Adrenal gland (tissue), 19 donors: ENCODE measurements around the gene PIK3C2G. TPM values are rescaled to one million over a fixed set of nuclear protein-coding genes. Genes with fewer than 3 reads are reported as not detected.

ENCODE experiments used
- DNase-seq, 7 donors: peaks; one replicate each; pipeline ENCODE4 v3.0.0-alpha.2; 2019 to 2020
- H3K27ac ChIP-seq, 5 donors: fragments of 200-600 bp; sonication (generic) in 4 of 5; 1 replicate in 3 of 5; 2 replicates in 2 of 5; pipeline versions ENCODE4 v1.5.1 to v1.8.0; 2016 to 2020; ENCODE audit warnings: mild to moderate bottlenecking in 1 of 5
- H3K27me3 ChIP-seq: fragments of 200-600 bp; 2 replicates; pipeline ENCODE4 v1.8.0; 2021
- H3K36me3 ChIP-seq, 2 donors: fragments of 200-600 bp; replicated peaks in 1 of 2; 1 replicate in 1 of 2; 2 replicates in 1 of 2; pipeline versions ENCODE4 v1.5.1 to v1.8.0; 2018 to 2022
- H3K4me1 ChIP-seq, 2 donors: fragments of 200-600 bp; replicated peaks in 1 of 2; 1 replicate in 1 of 2; 2 replicates in 1 of 2; pipeline versions ENCODE4 v1.5.1 to v1.8.0; 2018 to 2021
- H3K4me3 ChIP-seq, 4 donors: fragments of 200-600 bp; sonication (generic) in 3 of 4; one replicate each; pipeline ENCODE4 v1.5.1; 2016 to 2018
- H3K9me3 ChIP-seq, 3 donors: fragments of 200-600 bp; sonication (generic) in 1 of 3; replicated peaks in 1 of 3; 1 replicate in 2 of 3; 2 replicates in 1 of 3; pipeline versions ENCODE4 v1.5.1 to v1.8.0; 2016 to 2021
- POLR2A ChIP-seq, 2 donors: fragments of 450-650 bp; IDR thresholded peaks; one replicate each; pipeline ENCODE4 v1.6.1; 2017; ENCODE audit warnings: antibody characterized with exemption in 2 of 2, mild to moderate bottlenecking in 2 of 2, moderate library complexity in 1 of 2
- WGBS, 4 donors: extraction: QIAGEN DNeasy Blood & Tissue Kit in 2 of 4; methylation state at CpG; one replicate each; pipeline versions ENCODE4 v1.1.5 to v1.1.7; 2013 to 2017; 5-methylcytosine and 5-hydroxymethylcytosine counted together
- intact Hi-C, 2 donors: fragments of 100-400 bp; cut with DNase I; formaldehyde crosslinking; loops; one replicate each; pipeline versions ENCODE4 v1.14.1 to v1.15.0; 2022 to 2023
- long read RNA-seq, 10 donors: library from polyadenylated mRNA in 3 of 10; unstranded in 2 of 10; stranded (forward) in 1 of 10; transcript quantifications; one replicate each; pipeline ENCODE4 v2.0.0 and lab custom pipeline, GENCODE V29; 2021 to 2026
- polyA plus RNA-seq, 3 donors: library from polyadenylated mRNA; stranded (reverse); fragments of 200-250 nt in 2 of 3; fragments of 350-450 nt in 1 of 3; fragmentation: Illumina TruSeq in 1 of 3; extraction: RNeasy Lipid Tissue Mini Kit (QIAGEN cat#74804) in 1 of 3; gene quantifications; one replicate each; pipeline ENCODE4 v1.2.3, GENCODE V29; 2013 to 2014
- total RNA-seq, 9 donors: library from RNA; depleted of rRNA in 4 of 9; stranded (reverse); fragments of >200 nt in 4 of 9; fragments of 120-200 nt in 1 of 9; fragmentation: NEBNext Ultra II Directional in 1 of 9; extraction: Animal tissue kit (Norgen Biotek cat#: 25700) in 1 of 9; gene quantifications; one replicate each; pipeline versions ENCODE4 v1.1.0 to v1.2.4, GENCODE V29; 2013 to 2023
- TF ChIP-seq, protein P1 (sequence below), 6 experiments: fragments of 450-650 bp in 4 of 6; fragments of 200-600 bp in 2 of 6; sonication (generic) in 1 of 6; IDR thresholded peaks; 1 replicate in 5 of 6; 2 replicates in 1 of 6; pipeline versions ENCODE4 v1.5.1 to v1.8.0; 2016 to 2021; ENCODE audit warnings: antibody characterized with exemption in 6 of 6, mild to moderate bottlenecking in 2 of 6, moderate library complexity in 1 of 6
- donor health status: healthy with polysubstance abuse.
- donor health status: Bipolar disorder and iron deficiency.
- donor health status: DM: yes; HTN: yes; CAD: no.
- donor health status: DM: no; HTN: no; CAD: no.
- donor health status: DM: no; HTN: no; CAD: no.
- donor health status: DM: yes; HTN: yes; CAD: no.

PIK3C2G gene, protein sequence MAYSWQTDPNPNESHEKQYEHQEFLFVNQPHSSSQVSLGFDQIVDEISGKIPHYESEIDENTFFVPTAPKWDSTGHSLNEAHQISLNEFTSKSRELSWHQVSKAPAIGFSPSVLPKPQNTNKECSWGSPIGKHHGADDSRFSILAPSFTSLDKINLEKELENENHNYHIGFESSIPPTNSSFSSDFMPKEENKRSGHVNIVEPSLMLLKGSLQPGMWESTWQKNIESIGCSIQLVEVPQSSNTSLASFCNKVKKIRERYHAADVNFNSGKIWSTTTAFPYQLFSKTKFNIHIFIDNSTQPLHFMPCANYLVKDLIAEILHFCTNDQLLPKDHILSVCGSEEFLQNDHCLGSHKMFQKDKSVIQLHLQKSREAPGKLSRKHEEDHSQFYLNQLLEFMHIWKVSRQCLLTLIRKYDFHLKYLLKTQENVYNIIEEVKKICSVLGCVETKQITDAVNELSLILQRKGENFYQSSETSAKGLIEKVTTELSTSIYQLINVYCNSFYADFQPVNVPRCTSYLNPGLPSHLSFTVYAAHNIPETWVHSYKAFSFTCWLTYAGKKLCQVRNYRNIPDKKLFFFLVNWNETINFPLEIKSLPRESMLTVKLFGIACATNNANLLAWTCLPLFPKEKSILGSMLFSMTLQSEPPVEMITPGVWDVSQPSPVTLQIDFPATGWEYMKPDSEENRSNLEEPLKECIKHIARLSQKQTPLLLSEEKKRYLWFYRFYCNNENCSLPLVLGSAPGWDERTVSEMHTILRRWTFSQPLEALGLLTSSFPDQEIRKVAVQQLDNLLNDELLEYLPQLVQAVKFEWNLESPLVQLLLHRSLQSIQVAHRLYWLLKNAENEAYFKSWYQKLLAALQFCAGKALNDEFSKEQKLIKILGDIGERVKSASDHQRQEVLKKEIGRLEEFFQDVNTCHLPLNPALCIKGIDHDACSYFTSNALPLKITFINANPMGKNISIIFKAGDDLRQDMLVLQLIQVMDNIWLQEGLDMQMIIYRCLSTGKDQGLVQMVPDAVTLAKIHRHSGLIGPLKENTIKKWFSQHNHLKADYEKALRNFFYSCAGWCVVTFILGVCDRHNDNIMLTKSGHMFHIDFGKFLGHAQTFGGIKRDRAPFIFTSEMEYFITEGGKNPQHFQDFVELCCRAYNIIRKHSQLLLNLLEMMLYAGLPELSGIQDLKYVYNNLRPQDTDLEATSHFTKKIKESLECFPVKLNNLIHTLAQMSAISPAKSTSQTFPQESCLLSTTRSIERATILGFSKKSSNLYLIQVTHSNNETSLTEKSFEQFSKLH (N-terminal part only)
- 1 to 10 TPM in 1 of 9 donors, under 1 TPM in 8; 0.14 to 1.3 (median 0.54) TPM for total RNA-seq
- polyA plus RNA-seq, result under 1 TPM; 0.11 to 0.57 (median 0.40) TPM
- long read RNA-seq, donor 1, result 0 reads
- long read RNA-seq, donor 2, result 0 reads
- long read RNA-seq, donor 3, result 0 reads
- long read RNA-seq, donor 4, result 0 reads
- long read RNA-seq, donor 5, result 0 reads
- long read RNA-seq, donor 6, partial matches to known transcripts, result 0 of 1 reads
- long read RNA-seq, donor 6, other reads (novel, unspliced or antisense), result 1 of 1 reads
- long read RNA-seq, donor 7, result 0 reads
- long read RNA-seq, donor 8, result 0 reads
- long read RNA-seq, donor 9, result 0 reads
- long read RNA-seq, donor 10, result 0 reads

GRCh38 chr12:18261273-18261672 is at the start of gene PIK3C2G:
Gene PIK3C2G, plus strand, starts transcription at chr12:18261518. Its CDS starts 20,564 bp downstream, at chr12:18282082.
- DNase-seq, result no peak
- Histone ChIP-seq H3K36me3 (no peaks in the 10 kb centered on the region), H3K4me3 (no peak within 1 kb of the TSS), H3K27me3 (no peaks in the 10 kb centered on the region), H3K9me3 (no peaks in the 10 kb centered on the region), H3K27ac (no peak within 1 kb of the TSS), H3K4me1 (no peaks in the 10 kb centered on the region)
- intact Hi-C loops, result no loop called here
- WGBS, 4 donors, result 91 to 95% (median 93%) methylated on average over 7 of the region's 7 CpGs
- TF ChIP-seq POLR2A (IDR thresholded peaks at IDR 0.05), result no peak
- TF ChIP-seq, protein P1, sequence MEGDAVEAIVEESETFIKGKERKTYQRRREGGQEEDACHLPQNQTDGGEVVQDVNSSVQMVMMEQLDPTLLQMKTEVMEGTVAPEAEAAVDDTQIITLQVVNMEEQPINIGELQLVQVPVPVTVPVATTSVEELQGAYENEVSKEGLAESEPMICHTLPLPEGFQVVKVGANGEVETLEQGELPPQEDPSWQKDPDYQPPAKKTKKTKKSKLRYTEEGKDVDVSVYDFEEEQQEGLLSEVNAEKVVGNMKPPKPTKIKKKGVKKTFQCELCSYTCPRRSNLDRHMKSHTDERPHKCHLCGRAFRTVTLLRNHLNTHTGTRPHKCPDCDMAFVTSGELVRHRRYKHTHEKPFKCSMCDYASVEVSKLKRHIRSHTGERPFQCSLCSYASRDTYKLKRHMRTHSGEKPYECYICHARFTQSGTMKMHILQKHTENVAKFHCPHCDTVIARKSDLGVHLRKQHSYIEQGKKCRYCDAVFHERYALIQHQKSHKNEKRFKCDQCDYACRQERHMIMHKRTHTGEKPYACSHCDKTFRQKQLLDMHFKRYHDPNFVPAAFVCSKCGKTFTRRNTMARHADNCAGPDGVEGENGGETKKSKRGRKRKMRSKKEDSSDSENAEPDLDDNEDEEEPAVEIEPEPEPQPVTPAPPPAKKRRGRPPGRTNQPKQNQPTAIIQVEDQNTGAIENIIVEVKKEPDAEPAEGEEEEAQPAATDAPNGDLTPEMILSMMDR (IDR thresholded peaks at IDR 0.05), result no peak

DNA sequence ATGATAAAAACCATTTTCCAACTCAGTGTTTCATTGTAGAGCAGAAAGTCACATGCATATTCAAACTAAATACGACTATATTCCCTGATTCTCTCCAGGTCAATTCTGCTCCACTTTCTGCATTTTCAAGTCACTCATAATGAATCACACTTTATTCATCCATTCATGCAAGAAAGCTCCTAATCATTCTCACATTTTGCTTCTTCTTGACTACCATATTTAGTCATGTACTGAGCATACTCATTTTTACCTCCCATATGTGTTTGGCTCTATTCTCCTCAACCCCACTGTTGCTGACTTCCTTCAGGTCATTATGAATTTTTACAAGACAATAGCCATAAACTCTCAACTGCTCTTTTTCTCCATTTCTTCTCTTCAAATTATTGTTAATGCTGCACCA is 43.4 kb upstream of the PIK3C2G start:
- no peak overlapping the region for H3K27ac ChIP-seq
- H3K4me3 ChIP-seq, result no peak overlapping the region
- peaks cover 0 to 6% (median 0%) of the 10 kb centered on the region in 3 donors for H3K9me3 ChIP-seq
- no peaks in the 10 kb centered on the region for H3K4me1 ChIP-seq
- no peak for DNase-seq
- no peak for TF ChIP-seq POLR2A (IDR thresholded peaks at IDR 0.05)
- TF ChIP-seq, protein P1 (IDR thresholded peaks at IDR 0.05), result no peak
- intact Hi-C loops, result no loop called here
- no peaks in the 10 kb centered on the region for H3K27me3 ChIP-seq
- no peaks in the 10 kb centered on the region for H3K36me3 ChIP-seq
- 80 to 93% (median 90%) methylated on average over 1 of the region's 1 CpG for WGBS, 4 donors

- no peaks in the 10 kb centered on the region for H3K36me3 ChIP-seq
- WGBS, 4 donors, result 59 to 69% (median 63%) methylated on average over 4 of the region's 4 CpGs
- intact Hi-C loops, result loop anchor here in 1 of 2 donors (5.0 kb wide), 1 partner anchor 79 kb away; no protein-coding TSS in a partner anchor
- H3K9me3 ChIP-seq, result no peaks in the 10 kb centered on the region
- no peak overlapping the region for H3K27ac ChIP-seq
- DNase-seq, result no peak
- TF ChIP-seq, protein P1 (IDR thresholded peaks at IDR 0.05), result no peak
- TF ChIP-seq POLR2A (IDR thresholded peaks at IDR 0.05), result no peak
- H3K27me3 ChIP-seq, result no peaks in the 10 kb centered on the region
- no peaks in the 10 kb centered on the region for H3K4me1 ChIP-seq
- no peak overlapping the region for H3K4me3 ChIP-seq
Observed at GRCh38 chr12:18221726-18222125, 39.6 kb upstream of the PIK3C2G start.
